IMR-90 (cell line): ENCODE data around the gene SPACDR. TPM values are rescaled to one million over a fixed set of nuclear protein-coding genes. Genes with fewer than 3 reads are reported as not detected.

Experiments used
- ATAC-seq: fragments of 200-7000 bp; cut with Tn5 transposase; 2 replicates; pipeline ENCODE4 v1.9.1; 2020; ENCODE audit warnings: low read depth, mild to moderate bottlenecking, moderate library complexity
- BruUV-seq: library from RNA; stranded (reverse); fragments of 400-500 nt; replicated peaks from 2 replicates; lab custom pipeline; 2021; lab: Mats Ljungman, UMichigan
- CTCF ChIA-PET: fragments of 300-600 bp; formaldehyde crosslinking; extraction: SDS; loops from one replicate; lab custom pipeline; 2021; ENCODE audit warnings: antibody characterized with exemption; lab: Yijun Ruan, JAX
- POLR2A ChIA-PET: fragments of 300-600 bp; sonication (Branson Sonifier 250); formaldehyde crosslinking; loops from one replicate; lab custom pipeline; 2022; ENCODE audit warnings: antibody characterized with exemption; ENCODE audit not compliant: unreplicated experiment; lab: Charles Lee
- DNase-seq: peaks from one replicate; pipeline ENCODE4 v3.0.0; 2013
- H2AFZ ChIP-seq: replicated peaks from 2 replicates; pipeline ENCODE3; 2013; ENCODE audit warnings: low read length, mild to moderate bottlenecking; ENCODE audit not compliant: poor library complexity
- H2AK5ac ChIP-seq: 2 replicates; pipeline ENCODE4 v1.6.1; 2013; ENCODE audit warnings: low read depth, low read length, inconsistent platforms
- H2AK9ac ChIP-seq: replicated peaks from 2 replicates; pipeline ENCODE3; 2013; ENCODE audit warnings: mild to moderate bottlenecking, low read depth, low read length, moderate library complexity; ENCODE audit not compliant: poor library complexity
- H2BK120ac ChIP-seq: 2 replicates; pipeline ENCODE4 v1.6.1; 2013; ENCODE audit warnings: low read depth, low read length, inconsistent platforms
- H2BK15ac ChIP-seq: 3 replicates; pipeline ENCODE4 v1.6.1; 2013; ENCODE audit warnings: low read depth, low read length, inconsistent platforms
- H2BK20ac ChIP-seq: 2 replicates; pipeline ENCODE4 v1.6.1; 2013; ENCODE audit warnings: low read depth, mild to moderate bottlenecking, inconsistent platforms, low read length, moderate library complexity
- H2BK5ac ChIP-seq: 2 replicates; pipeline ENCODE4 v1.6.1; 2013; ENCODE audit warnings: mild to moderate bottlenecking, low read depth, low read length, inconsistent platforms; ENCODE audit not compliant: poor library complexity, severe bottlenecking
- H3K14ac ChIP-seq: replicated peaks from 2 replicates; pipeline ENCODE4 v1.6.1; 2013; ENCODE audit warnings: low read depth, low read length, inconsistent platforms
- H3K18ac ChIP-seq: 2 replicates; pipeline ENCODE4 v1.6.1; 2013; ENCODE audit warnings: low read depth, low read length, control low read depth
- H3K23ac ChIP-seq: 2 replicates; pipeline ENCODE4 v1.6.1; 2013; ENCODE audit warnings: low read depth, low read length, inconsistent platforms
- H3K27ac ChIP-seq: 2 replicates; pipeline ENCODE4 v1.5.1; 2013; ENCODE audit warnings: mild to moderate bottlenecking, control low read depth, low read length; ENCODE audit not compliant: insufficient read depth
- H3K27me3 ChIP-seq: 2 replicates; pipeline ENCODE4 v1.6.1; 2013; ENCODE audit warnings: low read length; ENCODE audit not compliant: control insufficient read depth, insufficient read depth
- H3K36me3 ChIP-seq: 2 replicates; pipeline ENCODE4 v1.6.1; 2013; ENCODE audit warnings: low read length, mixed read lengths; ENCODE audit not compliant: control insufficient read depth, insufficient read depth
- H3K4ac ChIP-seq: 2 replicates; pipeline ENCODE4 v1.6.1; 2013; ENCODE audit warnings: low read depth, low read length, inconsistent platforms
- H3K4me1 ChIP-seq: 2 replicates; pipeline ENCODE4 v1.6.1; 2013; ENCODE audit warnings: low read length, mixed read lengths; ENCODE audit not compliant: control insufficient read depth, insufficient read depth
- H3K4me2 ChIP-seq: 2 replicates; pipeline ENCODE4 v1.6.1; 2013; ENCODE audit warnings: low read depth, mild to moderate bottlenecking, control low read depth, low read length, moderate library complexity
- H3K4me3 ChIP-seq: 2 replicates; pipeline ENCODE4 v1.5.1; 2013; ENCODE audit warnings: low read depth, mild to moderate bottlenecking, control low read depth, low read length, moderate library complexity; ENCODE audit not compliant: insufficient read depth
- H3K56ac ChIP-seq: 2 replicates; pipeline ENCODE4 v1.6.1; 2013; ENCODE audit warnings: low read length, inconsistent platforms; ENCODE audit not compliant: insufficient read depth; ENCODE audit errors: extremely low read depth
- H3K79me1 ChIP-seq, 2 experiments: 2 replicates each; pipeline ENCODE4 v1.6.1; 2013; ENCODE audit warnings: low read length in 2 of 2, inconsistent platforms in 1 of 2, low read depth in 1 of 2
- H3K9ac ChIP-seq: 2 replicates; pipeline ENCODE4 v1.6.1; 2013; ENCODE audit warnings: low read depth, low read length, control low read depth
- H3K9me1 ChIP-seq: 2 replicates; pipeline ENCODE4 v1.6.1; 2013; ENCODE audit warnings: low read length, inconsistent platforms; ENCODE audit not compliant: insufficient read depth
- H3K9me3 ChIP-seq: 2 replicates; pipeline ENCODE4 v1.6.1; 2013; ENCODE audit warnings: low read length; ENCODE audit not compliant: control insufficient read depth, insufficient read depth
- H4K20me1 ChIP-seq: 2 replicates; pipeline ENCODE4 v1.6.1; 2013; ENCODE audit warnings: low read length, inconsistent platforms; ENCODE audit not compliant: insufficient read depth
- H4K5ac ChIP-seq: 2 replicates; pipeline ENCODE4 v1.6.1; 2013; ENCODE audit warnings: mild to moderate bottlenecking, low read depth, low read length, control low read depth
- H4K8ac ChIP-seq, 2 experiments: 2 replicates each; pipeline ENCODE4 v1.6.1; 2013; ENCODE audit warnings: low read depth in 2 of 2, low read length in 2 of 2, control low read depth in 1 of 2, inconsistent platforms in 1 of 2
- H4K91ac ChIP-seq: 2 replicates; pipeline ENCODE4 v1.6.1; 2013; ENCODE audit warnings: low read depth, low read length, inconsistent platforms; ENCODE audit not compliant: insufficient read depth
- BHLHE40 ChIP-seq: fragments of 150-350 bp; IDR thresholded peaks from 2 replicates; pipeline ENCODE4 v1.6.1; 2016; ENCODE audit warnings: mild to moderate bottlenecking, low read depth, low read length
- CEBPB ChIP-seq: IDR thresholded peaks from 2 replicates; pipeline ENCODE4 v1.6.1; 2012; ENCODE audit warnings: low read depth, low read length, improper control_type of control experiment
- ELK1 ChIP-seq: fragments of 150-350 bp; IDR thresholded peaks from 2 replicates; pipeline ENCODE4 v1.6.1; 2016; ENCODE audit warnings: low read depth, mild to moderate bottlenecking, low read length, moderate library complexity, borderline replicate concordance
- FOS ChIP-seq: fragments of 150-350 bp; IDR thresholded peaks from 2 replicates; pipeline ENCODE4 v1.6.1; 2016; ENCODE audit warnings: low read depth, low read length
- MAFK ChIP-seq: IDR thresholded peaks from 2 replicates; pipeline ENCODE4 v1.6.1; 2012; ENCODE audit warnings: low read depth, low read length, improper control_type of control experiment
- POLR2A ChIP-seq: IDR thresholded peaks from 2 replicates; pipeline ENCODE4 v1.6.1; 2012; ENCODE audit warnings: mild to moderate bottlenecking, low read depth, low read length
- RAD21 ChIP-seq: IDR thresholded peaks from 2 replicates; pipeline ENCODE4 v1.6.1; 2012; ENCODE audit warnings: low read length, improper control_type of control experiment
- RCOR1 ChIP-seq: IDR thresholded peaks from 2 replicates; pipeline ENCODE4 v1.6.1; 2012; ENCODE audit warnings: mild to moderate bottlenecking, low read length, improper control_type of control experiment; ENCODE audit not compliant: insufficient replicate concordance
- RFX5 ChIP-seq: IDR thresholded peaks from 2 replicates; pipeline ENCODE4 v1.8.0; 2012; ENCODE audit warnings: low read depth, mild to moderate bottlenecking, low read length, moderate library complexity
- SMC3 ChIP-seq: fragments of 150-350 bp; IDR thresholded peaks from 2 replicates; pipeline ENCODE4 v1.6.1; 2016; ENCODE audit warnings: low read depth, mild to moderate bottlenecking, antibody characterized with exemption, low read length, moderate library complexity
- USF2 ChIP-seq: fragments of 150-350 bp; IDR thresholded peaks from 2 replicates; pipeline ENCODE4 v1.6.1; 2017; ENCODE audit warnings: mild to moderate bottlenecking, antibody characterized with exemption, low read length, low read depth
- WGBS, 2 experiments: methylation state at CpG; one replicate each; pipeline versions ENCODE4 v1.1.5 to v1.1.7; 2013; ENCODE audit warnings: missing lambda C conversion rate in 2 of 2; ENCODE audit not compliant: insufficient read length in 1 of 2; ENCODE audit errors: extremely low coverage in 2 of 2; 5-methylcytosine and 5-hydroxymethylcytosine counted together
- dilution Hi-C: fragments of 300-500 bp; cut with HindIII; formaldehyde crosslinking; loops from one replicate; pipeline ENCODE4 v1.14.3; 2018; ENCODE audit warnings: low sequenced_read_pairs; ENCODE audit not compliant: unreplicated experiment
- in situ Hi-C: fragments of 300-500 bp; cut with MboI; formaldehyde crosslinking; loops from 3 replicates; pipeline ENCODE4 v1.14.3; 2019; ENCODE audit warnings: low sequenced_read_pairs, inconsistent platforms, mixed read lengths
- intact Hi-C: fragments of 100-400 bp; cut with micrococcal nuclease; formaldehyde crosslinking; loops from 2 replicates; pipeline ENCODE4 v1.10.0; 2022
- polyA plus RNA-seq, 3 experiments: library from polyadenylated mRNA; depleted of rRNA; stranded (reverse); fragments of >200 nt; gene quantifications; 2 replicates each; pipeline ENCODE4 v1.2.3, GENCODE V29; 2012; ENCODE audit warnings: low replicate concordance in 1 of 3
- total RNA-seq: library from RNA; depleted of rRNA; stranded (reverse); fragments of >200 nt; gene quantifications from 2 replicates; pipeline ENCODE4 v1.2.3, GENCODE V29; 2012

Gene SPACDR
- total and polyA plus RNA-seq, 2 of the 4 experiments (the other 2 are of a cell fraction): 0.54 to 2.1 TPM

- TF ChIP-seq USF2: no peak
Observed at GRCh38 chr7:100493476-100494264, 29.6 kb upstream of the SPACDR start (continued).

- Histone ChIP-seq H3K9ac (no peak overlapping the region), H2AK5ac (no peak overlapping the region), H2BK20ac (no peak overlapping the region), H4K20me1 (0 out of 2 replicates have a peak, but pooled peaks cover 3% of the 10 kb centered on the region), H3K9me1 (no peaks in the 10 kb centered on the region), H3K4me1 (no peaks in the 10 kb centered on the region; the same call in 1 of the 2 replicates), H4K5ac (no peak overlapping the region), H3K4ac (no peak overlapping the region), H3K4me3 (no peak overlapping the region), H2AK9ac (peak overlapping the region; percentile 5), H4K91ac (no peak overlapping the region), H3K36me3 (no peaks in the 10 kb centered on the region), H3K4me2 (no peak overlapping the region), H3K14ac (no peak overlapping the region), H3K79me1 (no peaks in the 10 kb centered on the region), H3K9me3 (no peaks in the 10 kb centered on the region), H2AFZ (peak overlapping the region; percentile 71), H3K56ac (no peak overlapping the region), H3K27me3 (peaks cover 19% of the 10 kb centered on the region; the same call in 1 of the 2 replicates), H4K8ac (no peak overlapping the region), H2BK5ac (no peak overlapping the region), H3K18ac (no peak overlapping the region), H2BK120ac (no peak overlapping the region), H3K27ac (no peak overlapping the region), H2BK15ac (no peak overlapping the region), H3K23ac (no peak overlapping the region)
- in situ Hi-C loops: no loop called here
- no peak for ATAC-seq
- dilution Hi-C loops: no loop called here
- intact Hi-C loops: loop anchor here (5.0 kb wide), 1 partner anchor 54 kb away; no protein-coding TSS in a partner anchor
- 100% methylated on average over 1 of the region's 5 CpGs; no CpG with 5 or more reads in 1 of the 2 experiments for WGBS, 2 experiments
- no TSS peak for BruUV-seq
- ChIA-PET CTCF (no interaction called here), POLR2A (no interaction called here)
- TF ChIP-seq RFX5 (no peak), SMC3 (no peak), CEBPB (no peak), POLR2A (no peak), RAD21 (no peak), ELK1 (no peak), MAFK (no peak), USF2 (no peak), RCOR1 (no peak), FOS (no peak), BHLHE40 (no peak)
- no peak for DNase-seq
Observed at GRCh38 chr7:100492738-100493475, 28.8 kb upstream of the SPACDR start.
